ENCODE data around the gene LRP5. TPM values are rescaled to one million over a fixed set of nuclear protein-coding genes. Genes with fewer than 3 reads are reported as not detected.
A peak's percentile ranks its signal among the peaks of the same experiment; 100 is the strongest.

LRP5 gene
- total RNA-seq, 2 donors from 2014 or later = 43.3 to 63.6 TPM

DNA sequence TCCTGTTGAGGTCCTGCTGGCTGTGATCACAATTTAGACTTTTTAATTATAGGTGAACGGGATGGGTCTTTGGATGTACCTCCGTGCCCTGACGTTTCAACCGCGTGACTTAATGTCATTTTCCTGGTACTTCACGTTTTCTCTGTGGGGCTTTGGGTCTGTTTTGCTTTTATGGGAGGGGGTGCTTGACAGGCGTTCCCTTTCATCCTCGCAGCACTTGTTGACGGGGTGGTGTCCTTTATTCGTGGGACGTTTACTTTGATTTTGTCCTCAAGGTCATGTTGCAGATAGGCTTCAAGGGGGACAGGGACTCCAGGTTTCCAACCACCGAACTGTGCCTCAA, 149.2 kb downstream of the LRP5 start:
- Histone ChIP-seq H3K9me3 (no peaks in the 10 kb centered on the region), H3K27ac (peak overlapping the region in 3 of 4 donors; percentile 95 to 98 (median 97))
- intact Hi-C loops (cut with DNase I) = no loop called here

DNA sequence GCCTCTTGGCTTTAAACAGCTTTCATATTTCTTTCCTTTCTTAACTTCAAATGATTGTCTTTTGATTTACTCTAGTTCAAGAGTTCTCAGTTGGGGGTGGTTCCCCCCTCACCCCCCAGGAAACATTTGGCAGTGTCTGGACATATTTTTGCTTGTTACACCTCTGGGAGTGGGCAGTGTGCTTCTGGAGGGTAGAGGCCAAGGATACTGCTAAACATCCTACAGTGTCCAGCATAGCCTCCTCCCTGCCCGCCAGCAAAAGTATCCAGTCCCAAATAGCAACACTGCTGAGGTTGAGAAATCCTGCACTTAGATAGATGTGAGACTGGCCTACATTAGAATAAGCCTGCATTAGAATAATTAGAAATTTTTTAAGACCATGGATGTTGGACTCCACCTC, 151.3 kb downstream of the LRP5 start:
- Histone ChIP-seq H3K9me3 (no peaks in the 10 kb centered on the region), H3K4me3 (no peak overlapping the region), H3K36me3 (replicated peaks in 1 of 2; ENCODE audit: insufficient read depth in 1 of 2, low read depth in 2 of 2) (no peaks in the 10 kb centered on the region), H3K27ac (no peak overlapping the region), H3K4me1 (peaks cover 58% of the 10 kb centered on the region), H3K27me3 (no peaks in the 10 kb centered on the region)
- ATAC-seq (no peak), DNase-seq (no peak)
- intact Hi-C loops (cut with DNase I) = no loop called here
- TF ChIP-seq, protein P1, sequence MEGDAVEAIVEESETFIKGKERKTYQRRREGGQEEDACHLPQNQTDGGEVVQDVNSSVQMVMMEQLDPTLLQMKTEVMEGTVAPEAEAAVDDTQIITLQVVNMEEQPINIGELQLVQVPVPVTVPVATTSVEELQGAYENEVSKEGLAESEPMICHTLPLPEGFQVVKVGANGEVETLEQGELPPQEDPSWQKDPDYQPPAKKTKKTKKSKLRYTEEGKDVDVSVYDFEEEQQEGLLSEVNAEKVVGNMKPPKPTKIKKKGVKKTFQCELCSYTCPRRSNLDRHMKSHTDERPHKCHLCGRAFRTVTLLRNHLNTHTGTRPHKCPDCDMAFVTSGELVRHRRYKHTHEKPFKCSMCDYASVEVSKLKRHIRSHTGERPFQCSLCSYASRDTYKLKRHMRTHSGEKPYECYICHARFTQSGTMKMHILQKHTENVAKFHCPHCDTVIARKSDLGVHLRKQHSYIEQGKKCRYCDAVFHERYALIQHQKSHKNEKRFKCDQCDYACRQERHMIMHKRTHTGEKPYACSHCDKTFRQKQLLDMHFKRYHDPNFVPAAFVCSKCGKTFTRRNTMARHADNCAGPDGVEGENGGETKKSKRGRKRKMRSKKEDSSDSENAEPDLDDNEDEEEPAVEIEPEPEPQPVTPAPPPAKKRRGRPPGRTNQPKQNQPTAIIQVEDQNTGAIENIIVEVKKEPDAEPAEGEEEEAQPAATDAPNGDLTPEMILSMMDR (IDR thresholded peaks at IDR 0.05) = no peak
- TF ChIP-seq POLR2A (IDR thresholded peaks at IDR 0.05) = no peak
- WGBS, 2 donors = 83 to 94% methylated on average over 1 of the region's 1 CpG

More for the DNA sequence above, 149.2 kb downstream of the LRP5 start:
- TF ChIP-seq POLR2A (IDR thresholded peaks at IDR 0.05) = peak in 1 of 3 donors; percentile 2
- TF ChIP-seq, protein P1 (IDR thresholded peaks at IDR 0.05) = no peak
- H3K4me3 ChIP-seq = peak overlapping the region; percentile 93 to 100
- H3K36me3 ChIP-seq (replicated peaks in 1 of 2; ENCODE audit: insufficient read depth in 1 of 2, low read depth in 2 of 2) = no peaks in the 10 kb centered on the region
- no peak for DNase-seq
- WGBS, 2 donors = 0% methylated on average over 10 to 12 of the region's 12 CpGs
- peaks cover 48% of the 10 kb centered on the region for H3K4me1 ChIP-seq
- no peaks in the 10 kb centered on the region for H3K27me3 ChIP-seq
- ATAC-seq = no peak

DNA sequence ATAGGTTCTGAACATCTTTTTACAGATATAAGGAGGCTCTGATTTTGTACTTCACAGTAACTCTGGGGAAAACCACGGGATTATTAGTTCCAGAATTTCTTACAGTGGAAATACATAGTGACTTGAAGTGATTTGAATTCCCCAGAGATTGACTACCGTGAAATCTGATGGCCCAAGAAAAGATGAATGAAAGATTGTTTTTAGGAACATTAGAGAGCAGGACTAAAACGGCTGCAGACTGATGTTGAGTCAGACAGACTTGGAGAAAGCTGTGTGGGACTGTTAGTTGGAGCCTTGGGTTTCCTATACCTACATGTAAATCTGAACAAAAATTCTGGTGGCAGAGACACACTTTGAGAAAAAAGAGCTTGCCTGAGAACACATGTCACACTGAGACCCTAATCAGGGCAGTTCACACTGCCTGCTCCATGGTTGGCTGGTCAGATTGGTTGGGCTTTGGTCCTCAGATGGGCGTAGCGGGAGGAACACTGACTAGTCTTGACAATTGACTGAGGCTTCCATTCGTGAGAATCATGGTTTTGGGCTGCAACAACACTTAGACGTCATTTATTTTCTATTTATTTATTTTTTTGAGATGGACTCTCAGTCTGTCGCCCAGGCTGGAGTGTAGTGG, 154.9 kb downstream of the LRP5 start:
- ATAC-seq (no peak), DNase-seq (no peak)
- H3K4me1 ChIP-seq = peaks cover 78% of the 10 kb centered on the region
- H3K27me3 ChIP-seq = no peaks in the 10 kb centered on the region
- intact Hi-C loops (cut with DNase I) = no loop called here
- 67 to 78% methylated on average over 8 of the region's 8 CpGs for WGBS, 2 donors
- TF ChIP-seq, protein P1 (IDR thresholded peaks at IDR 0.05) = no peak
- TF ChIP-seq POLR2A (IDR thresholded peaks at IDR 0.05) = no peak
- no peaks in the 10 kb centered on the region for H3K9me3 ChIP-seq
- no peak overlapping the region for H3K4me3 ChIP-seq
- H3K36me3 ChIP-seq (replicated peaks in 1 of 2; ENCODE audit: insufficient read depth in 1 of 2, low read depth in 2 of 2) = no peaks in the 10 kb centered on the region
- no peak overlapping the region for H3K27ac ChIP-seq

DNA sequence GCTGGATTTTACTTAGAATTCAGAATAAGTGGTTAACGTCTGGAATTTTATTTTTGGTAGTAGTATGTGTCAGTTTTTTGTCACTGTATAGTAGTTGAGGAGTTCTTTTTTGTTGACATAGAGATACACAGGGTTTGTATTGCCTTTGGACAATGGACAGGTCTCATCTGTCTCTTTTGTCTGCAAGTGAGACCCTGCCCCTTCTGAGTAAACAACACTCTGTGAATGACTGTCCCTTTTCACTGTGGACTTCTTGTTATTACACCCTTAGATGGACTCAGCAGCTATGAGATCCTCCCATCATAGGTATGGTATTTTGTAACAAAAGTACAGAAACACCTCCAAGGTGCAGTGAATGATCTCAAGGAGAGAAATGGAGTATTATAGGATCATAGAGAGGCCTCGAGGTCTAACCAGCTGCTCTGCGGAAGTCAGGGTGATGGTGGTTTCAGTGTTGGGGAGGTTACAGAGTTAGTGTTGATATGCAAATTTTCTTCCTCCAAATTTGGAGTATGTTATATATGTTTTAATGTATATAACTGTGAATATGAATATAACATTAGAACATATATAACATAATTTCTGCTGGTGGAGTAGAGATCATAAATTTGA, 155.9 kb downstream of the LRP5 start:
- H3K4me3 ChIP-seq = no peak overlapping the region
- 44 to 74% methylated on average over 3 of the region's 3 CpGs for whole genome bisulfite sequencing, 2 donors
- peaks cover 72% of the 10 kb centered on the region for H3K4me1 ChIP-seq
- H3K9me3 ChIP-seq = no peaks in the 10 kb centered on the region
- H3K36me3 ChIP-seq (replicated peaks in 1 of 2; ENCODE audit: insufficient read depth in 1 of 2, low read depth in 2 of 2) = no peaks in the 10 kb centered on the region
- no peak for ATAC-seq
- TF ChIP-seq, protein P1 (IDR thresholded peaks at IDR 0.05) = no peak
- TF ChIP-seq POLR2A (IDR thresholded peaks at IDR 0.05) = no peak
- no peaks in the 10 kb centered on the region for H3K27me3 ChIP-seq
- intact Hi-C loops (cut with DNase I) = no loop called here
- no peak for DNase-seq
- H3K27ac ChIP-seq = no peak overlapping the region

DNA sequence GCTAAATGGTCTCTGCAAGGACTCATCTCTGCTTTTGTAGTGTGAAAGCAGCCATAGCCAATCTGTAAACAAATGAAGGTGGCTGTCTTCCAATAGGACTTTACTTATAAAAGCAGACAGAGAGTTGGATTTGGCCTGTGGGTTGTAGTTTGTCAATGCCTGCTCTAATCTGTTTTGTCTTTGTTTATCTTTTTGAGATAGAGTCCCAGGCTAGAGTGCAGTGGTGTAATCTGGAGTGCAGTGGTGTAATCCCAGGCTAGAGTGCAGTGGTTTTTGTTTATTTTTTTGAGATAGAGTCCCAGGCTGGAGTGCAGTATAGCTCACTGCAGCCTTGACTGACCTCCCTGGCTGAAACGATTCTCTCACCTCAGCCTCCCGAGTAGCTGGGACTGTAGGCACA, 156.7 kb downstream of the LRP5 start:
- ATAC-seq (peak; percentile 74), DNase-seq (no peak)
- TF ChIP-seq POLR2A (IDR thresholded peaks at IDR 0.05) = no peak
- TF ChIP-seq, protein P1 (IDR thresholded peaks at IDR 0.05) = no peak
- no peaks in the 10 kb centered on the region for H3K36me3 ChIP-seq (replicated peaks in 1 of 2; ENCODE audit: insufficient read depth in 1 of 2, low read depth in 2 of 2)
- H3K4me3 ChIP-seq = no peak overlapping the region
- H3K9me3 ChIP-seq = no peaks in the 10 kb centered on the region
- 8 to 16% methylated on average over 2 of the region's 2 CpGs for whole genome bisulfite sequencing, 2 donors
- intact Hi-C loops (cut with DNase I) = no loop called here
- no peaks in the 10 kb centered on the region for H3K27me3 ChIP-seq
- H3K27ac ChIP-seq = peak overlapping the region in 2 of 4 donors; percentile 6 to 13
- peaks cover 72% of the 10 kb centered on the region for H3K4me1 ChIP-seq
